GM10248 (cell line): ENCODE measurements around the gene CLDN4.

Source experiments
- CTCF ChIA-PET: fragments of 300-600 bp; sonication (Branson Sonifier 250); formaldehyde crosslinking; extraction: SDS; loops from one replicate; lab custom pipeline; 2021; ENCODE audit warnings: antibody characterized with exemption; lab: Yijun Ruan, JAX
- POLR2A ChIA-PET: fragments of 350-650 bp; sonication (Branson Sonifier 250); formaldehyde crosslinking; extraction: SDS; loops from one replicate; lab custom pipeline; 2020; ENCODE audit warnings: antibody characterized with exemption; lab: Yijun Ruan, JAX
- DNase-seq: peaks from one replicate; pipeline ENCODE4 v3.0.0; 2012; ENCODE audit errors: extremely low spot score
- CTCF ChIP-seq: IDR thresholded peaks from 2 replicates; pipeline ENCODE4 v1.5.1; 2012; ENCODE audit warnings: mild to moderate bottlenecking, low read depth; ENCODE audit errors: extremely low read depth, missing control alignments, control extremely low read depth

CLDN4 gene

GRCh38 chr7:73880755-73881328 lies 50.0 kb downstream of the CLDN4 start:
- ChIA-PET POLR2A (no interaction called here), CTCF (no interaction called here)
- no peak for DNase-seq
- TF ChIP-seq CTCF, result no peak

- TF ChIP-seq CTCF, result no peak
- ChIA-PET CTCF (no interaction called here), POLR2A (no interaction called here)
- DNase-seq, result no peak
Measured at GRCh38 chr7:73881352-73882046, 50.7 kb downstream of the CLDN4 start.

GRCh38 chr7:73882047-73882402 lies 51.2 kb downstream of the CLDN4 start:
- DNase-seq, result no peak
- ChIA-PET CTCF (no interaction called here), POLR2A (no interaction called here)
- TF ChIP-seq CTCF, result no peak
